Transverse colon (tissue), 4 donors: ENCODE data around the gene ZNF207.
"Not testable (repeated sequence)": the region's sequence is repeated elsewhere in the genome, so short reads cannot be mapped to it uniquely, and the experiment has no call there.

ENCODE experiments used
- CTCF ChIP-seq, 5 experiments: fragments of 200-600 bp in 3 of 5; fragments of 450-650 bp in 2 of 5; sonication (generic) in 3 of 5; IDR thresholded peaks; 1 replicate in 2 of 5; 2 replicates in 3 of 5; pipeline ENCODE4 v1.5.1; 2016 to 2017; ENCODE audit warnings: antibody characterized with exemption in 5 of 5, inconsistent platforms in 3 of 5, mild to moderate bottlenecking in 2 of 5, moderate library complexity in 1 of 5
- EP300 ChIP-seq: sonication (generic); formaldehyde crosslinking; IDR thresholded peaks from one replicate; pipeline ENCODE4 v1.6.1; 2017; ENCODE audit warnings: antibody characterized with exemption, low read depth
- POLR2A ChIP-seq: fragments of 450-650 bp; IDR thresholded peaks from one replicate; pipeline ENCODE4 v1.6.1; 2016; ENCODE audit warnings: antibody characterized with exemption, mild to moderate bottlenecking, moderate library complexity
- POLR2AphosphoS5 ChIP-seq, 3 donors: sonication (generic); formaldehyde crosslinking; IDR thresholded peaks; one replicate each; pipeline ENCODE4 v1.6.1; 2016; ENCODE audit warnings: antibody characterized with exemption in 3 of 3

- not testable (repeated sequence) for TF ChIP-seq CTCF (IDR thresholded peaks at IDR 0.05); EP300; POLR2AphosphoS5 (IDR thresholded peaks at IDR 0.05); POLR2A
Observed at GRCh38 chr17:32410085-32410484, 60.1 kb downstream of the ZNF207 start.
